Right cardiac atrium (tissue), 5 donors: ENCODE measurements around the gene CTCFL. TPM values are rescaled to one million over a fixed set of nuclear protein-coding genes. Genes with fewer than 3 reads are reported as not detected.

ENCODE experiments used
- ATAC-seq, 2 donors: fragments of 200-7000 bp; cut with Tn5 transposase; one replicate each; pipeline versions ENCODE4 v1.8.0 to v1.9.1; 2020; ENCODE audit warnings: moderate library complexity in 2 of 2, mild to moderate bottlenecking in 1 of 2
- DNase-seq, 3 donors: peaks; one replicate each; pipeline ENCODE4 v3.0.0-alpha.2; 2020
- H3K27ac ChIP-seq: one replicate; pipeline ENCODE4 v1.5.1; 2013; ENCODE audit warnings: mild to moderate bottlenecking, low read length, control low read depth, moderate library complexity
- H3K27me3 ChIP-seq: one replicate; pipeline ENCODE4 v1.6.1; 2013; ENCODE audit not compliant: control insufficient read depth, insufficient read depth
- H3K4me1 ChIP-seq: one replicate; pipeline ENCODE4 v1.6.1; 2013; ENCODE audit warnings: low read length; ENCODE audit not compliant: control insufficient read depth, insufficient read depth
- H3K4me3 ChIP-seq: one replicate; pipeline ENCODE4 v1.5.1; 2013; ENCODE audit warnings: low read length, control low read depth
- H3K9me3 ChIP-seq: one replicate; pipeline ENCODE4 v1.6.1; 2013; ENCODE audit warnings: low read length; ENCODE audit not compliant: control insufficient read depth
- WGBS: extraction: QIAGEN DNeasy Blood & Tissue Kit; methylation state at CpG from one replicate; pipeline ENCODE4 v1.1.7; 2013; 5-methylcytosine and 5-hydroxymethylcytosine counted together
- intact Hi-C, 4 donors: fragments of 100-400 bp; cut with DNase I; formaldehyde crosslinking; loops; one replicate each; pipeline versions ENCODE4 v1.11.0 to v1.14.0; 2022 to 2023
- polyA plus RNA-seq: library from polyadenylated mRNA; stranded (reverse); fragments of 200-250 nt; gene quantifications from one replicate; pipeline ENCODE4 v1.2.3, GENCODE V29; 2013
- total RNA-seq, 4 donors: library from RNA; stranded (reverse); fragmentation: NEBNext Ultra II Directional; extraction: Animal tissue kit (Norgen Biotek cat#: 25700); gene quantifications; one replicate each; pipeline ENCODE4 v1.2.1, GENCODE V29; 2021
- donor health status: healthy with polysubstance abuse.
- donor health status: DM: no; HTN: yes; CAD: no.
- donor health status: DM: no; HTN: no; CAD: no.
- donor health status: DM: no; HTN: yes; CAD: no; lungs with severe emphysema.
- donor health status: DM: yes; HTN: yes; CAD: no.

Gene CTCFL
- total and polyA plus RNA-seq, 5 donors: not detected

DNA sequence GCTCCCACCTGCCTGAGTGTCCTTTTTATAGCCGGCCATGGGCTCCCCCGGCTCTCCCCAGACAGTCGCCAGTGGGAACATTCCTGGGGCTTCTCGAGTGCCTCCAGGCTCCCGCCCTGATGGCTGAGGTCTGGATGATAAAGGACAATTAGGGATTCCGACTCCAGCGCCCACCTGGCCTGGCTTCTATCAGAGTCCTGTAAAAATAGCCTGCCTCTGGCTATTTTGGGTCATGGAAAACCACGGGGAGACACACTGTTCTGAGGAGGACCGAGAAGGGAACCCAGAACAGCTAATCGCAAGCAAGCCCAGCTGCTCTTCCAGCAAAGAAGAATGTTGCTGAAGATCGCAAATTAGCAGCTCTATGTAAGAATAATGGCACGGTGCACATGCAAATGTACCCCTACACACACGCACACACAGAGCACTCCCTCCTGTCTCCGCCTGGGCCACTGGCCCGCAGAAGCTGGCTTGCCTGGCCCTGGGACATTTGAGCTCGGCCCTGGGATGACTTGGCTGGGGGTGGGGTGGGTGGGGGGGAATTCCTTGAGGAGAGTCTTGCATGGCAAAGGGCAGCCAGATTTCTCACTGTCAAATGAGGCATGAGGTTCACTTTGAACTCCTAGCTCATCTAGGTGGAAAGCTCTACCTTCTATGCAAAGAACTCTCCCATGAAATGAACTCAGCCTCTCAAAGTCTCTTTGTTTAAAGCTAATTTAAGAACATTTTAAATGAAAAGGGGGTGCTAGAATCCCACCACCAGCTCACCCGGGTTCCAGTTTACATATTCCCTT is 55.3 kb downstream of the CTCFL start:
- Histone ChIP-seq H3K9me3 (no peaks in the 10 kb centered on the region), H3K4me3 (no peak overlapping the region), H3K27ac (peak overlapping the region; percentile 91), H3K27me3 (no peaks in the 10 kb centered on the region), H3K4me1 (peaks cover 2% of the 10 kb centered on the region)
- 24% methylated on average over 17 of the region's 17 CpGs for WGBS
- ATAC-seq (peak; percentile 69 to 76), DNase-seq (peak in 2 of 3 donors; percentile 70 to 76)
- intact Hi-C loops: no loop called here

DNA sequence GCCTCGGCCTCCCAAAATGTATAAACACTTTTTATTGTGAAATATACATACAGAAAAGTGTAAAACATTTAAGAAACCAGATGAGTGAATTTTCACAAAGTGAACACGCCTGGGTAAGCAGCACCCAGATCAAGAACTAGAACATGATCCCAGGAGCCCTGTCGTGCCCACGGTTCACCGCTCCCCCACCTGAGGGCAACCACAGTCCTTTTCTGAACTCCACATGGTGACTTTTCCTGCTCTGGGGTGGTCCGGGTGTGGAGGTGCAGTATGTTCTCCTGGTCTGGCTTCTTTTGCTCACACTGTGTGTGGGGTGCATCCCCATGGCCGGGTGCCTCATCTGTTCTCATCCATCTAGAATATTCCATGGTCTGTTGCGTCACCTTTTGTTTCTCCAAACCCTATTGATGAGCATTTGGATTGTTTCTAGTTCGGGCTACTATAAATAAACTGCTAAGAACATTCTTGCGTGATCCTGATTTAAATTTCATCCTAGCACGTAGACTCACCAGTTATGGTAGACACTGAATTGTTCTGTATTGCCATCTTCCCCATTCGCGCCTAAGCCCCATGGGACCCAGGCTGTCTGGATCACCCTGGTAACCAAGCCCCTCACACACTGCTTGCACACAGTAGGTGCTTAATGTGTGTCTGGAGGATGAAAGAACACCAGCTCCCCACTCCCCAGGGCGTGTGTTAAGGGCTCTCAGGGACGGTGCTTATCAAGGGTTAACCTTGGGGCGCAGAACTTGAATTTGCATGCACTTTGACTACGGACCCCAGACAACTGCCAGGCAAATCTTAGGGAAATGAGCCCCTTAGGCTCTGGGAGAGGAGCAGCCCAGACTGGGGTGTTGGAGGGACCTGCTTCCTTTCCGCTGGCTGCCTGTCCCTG is 56.2 kb downstream of the CTCFL start:
- ATAC-seq (no peak), DNase-seq (peak in 1 of 3 donors; percentile 23)
- 66% methylated on average over 18 of the region's 18 CpGs for WGBS
- Histone ChIP-seq H3K27me3 (no peaks in the 10 kb centered on the region), H3K4me1 (no peaks in the 10 kb centered on the region), H3K27ac (peak overlapping the region; percentile 91), H3K9me3 (no peaks in the 10 kb centered on the region), H3K4me3 (no peak overlapping the region)
- intact Hi-C loops: no loop called here

DNA sequence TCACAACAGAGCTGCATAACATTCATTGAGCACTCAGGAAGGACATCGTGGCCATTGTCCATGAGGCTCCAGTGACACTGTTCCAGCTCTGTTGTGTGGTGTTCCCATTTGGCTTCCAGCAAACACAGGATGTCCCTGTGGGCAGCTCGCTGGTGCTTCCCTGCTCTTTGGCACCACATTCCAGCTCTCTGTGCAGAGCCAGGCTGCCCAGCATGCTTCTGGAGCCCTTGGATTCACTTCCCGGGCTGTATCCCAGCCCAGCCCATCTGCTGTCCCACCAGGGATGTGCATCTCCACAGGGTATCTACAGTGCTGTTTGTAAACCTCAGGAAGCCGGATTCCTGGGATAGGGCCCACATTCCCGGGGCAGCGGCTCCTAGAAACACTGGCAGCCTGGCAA is 57.2 kb downstream of the CTCFL start:
- Histone ChIP-seq H3K4me1 (no peaks in the 10 kb centered on the region), H3K27me3 (no peaks in the 10 kb centered on the region), H3K4me3 (no peak overlapping the region), H3K27ac (peak overlapping the region; percentile 80), H3K9me3 (no peaks in the 10 kb centered on the region)
- 28% methylated on average over 6 of the region's 6 CpGs for WGBS
- intact Hi-C loops: no loop called here
- DNase-seq (peak in 1 of 3 donors; percentile 63), ATAC-seq (peak; percentile 9 to 63)

DNA sequence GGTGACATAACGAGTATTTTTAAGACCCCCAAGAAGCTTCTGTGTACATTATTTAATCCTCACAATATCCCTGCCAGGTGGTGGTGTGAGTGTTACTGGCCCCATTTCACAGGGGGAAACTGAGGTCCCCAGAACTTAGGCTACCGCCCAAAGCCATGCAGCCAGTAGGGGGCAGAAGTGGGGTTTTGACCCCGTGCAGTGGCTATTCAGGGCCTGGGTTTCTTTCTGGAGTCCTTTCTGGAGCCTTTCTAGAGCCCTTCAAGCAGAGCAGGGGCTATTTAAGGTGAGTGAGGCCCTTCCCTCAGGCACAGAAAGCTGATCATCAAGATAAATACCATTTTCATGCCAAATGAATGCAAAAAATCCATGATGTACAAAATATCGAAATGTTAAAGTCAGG is 59.0 kb downstream of the CTCFL start:
- H3K9me3 ChIP-seq: no peaks in the 10 kb centered on the region
- H3K27ac ChIP-seq: no peak overlapping the region
- ATAC-seq (no peak), DNase-seq (no peak)
- intact Hi-C loops: no loop called here
- no peaks in the 10 kb centered on the region for H3K27me3 ChIP-seq
- 78% methylated on average over 4 of the region's 4 CpGs for WGBS
- no peaks in the 10 kb centered on the region for H3K4me1 ChIP-seq
- H3K4me3 ChIP-seq: no peak overlapping the region

DNA sequence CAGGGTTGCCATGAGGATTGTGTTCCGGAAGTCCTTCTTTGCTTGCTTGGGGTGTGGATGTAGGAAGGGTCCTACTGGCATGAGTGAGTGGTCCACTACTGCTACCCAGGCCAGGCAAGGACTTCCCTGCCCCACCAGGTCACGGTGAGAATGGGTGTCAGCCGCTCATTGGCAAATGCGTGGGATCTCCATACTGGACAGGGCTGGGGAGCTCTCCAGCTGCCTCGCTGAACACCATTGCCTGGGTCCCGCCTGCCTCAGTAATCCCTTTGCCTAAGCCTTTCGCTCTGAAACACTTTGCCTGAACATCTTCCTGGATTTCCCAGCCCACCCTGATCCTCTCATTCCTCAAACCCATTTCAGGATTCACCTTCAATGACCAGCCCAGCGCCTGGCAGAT is 59.5 kb downstream of the CTCFL start:
- intact Hi-C loops: no loop called here

DNA sequence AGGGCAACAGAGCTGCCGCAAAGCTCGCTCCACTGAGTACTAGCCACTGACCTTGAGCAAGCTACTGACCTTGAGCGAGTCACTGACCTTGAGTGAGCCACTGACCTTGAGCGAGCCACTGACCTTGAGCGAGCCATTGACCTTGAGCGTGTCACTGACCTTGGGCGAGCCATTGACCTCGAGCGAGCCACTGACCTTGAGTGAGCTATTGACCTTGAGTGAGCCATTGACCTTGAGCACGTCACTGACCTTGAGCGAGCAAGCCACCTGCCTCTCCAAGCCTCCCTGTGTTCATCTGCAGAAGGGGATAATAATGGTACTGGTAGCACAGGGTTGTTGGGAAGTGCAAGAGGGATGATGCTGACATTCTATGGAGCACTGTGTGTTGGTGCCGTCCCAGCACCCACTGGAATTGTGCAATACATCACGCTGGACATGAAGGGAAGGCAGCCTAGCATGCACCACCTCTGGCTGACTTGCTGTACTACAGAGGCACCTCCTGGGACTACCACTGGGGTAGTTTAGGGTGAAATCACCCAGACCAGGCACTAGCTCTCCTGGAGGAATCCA is 60.2 kb downstream of the CTCFL start:
- Histone ChIP-seq H3K9me3 (no peaks in the 10 kb centered on the region), H3K4me1 (no peaks in the 10 kb centered on the region), H3K27me3 (no peaks in the 10 kb centered on the region), H3K27ac (no peak overlapping the region), H3K4me3 (no peak overlapping the region)
- ATAC-seq (no peak), DNase-seq (peak in 2 of 3 donors; percentile 56 to 62)
- 79% methylated on average over 13 of the region's 13 CpGs for WGBS
- intact Hi-C loops: no loop called here

More for the DNA sequence above, 59.5 kb downstream of the CTCFL start:
- no peak overlapping the region for H3K27ac ChIP-seq
- H3K9me3 ChIP-seq: no peaks in the 10 kb centered on the region
- ATAC-seq: no peak
- no peaks in the 10 kb centered on the region for H3K4me1 ChIP-seq
- no peak for DNase-seq
- H3K4me3 ChIP-seq: no peak overlapping the region
- WGBS: 94% methylated on average over 8 of the region's 8 CpGs
- H3K27me3 ChIP-seq: no peaks in the 10 kb centered on the region

DNA sequence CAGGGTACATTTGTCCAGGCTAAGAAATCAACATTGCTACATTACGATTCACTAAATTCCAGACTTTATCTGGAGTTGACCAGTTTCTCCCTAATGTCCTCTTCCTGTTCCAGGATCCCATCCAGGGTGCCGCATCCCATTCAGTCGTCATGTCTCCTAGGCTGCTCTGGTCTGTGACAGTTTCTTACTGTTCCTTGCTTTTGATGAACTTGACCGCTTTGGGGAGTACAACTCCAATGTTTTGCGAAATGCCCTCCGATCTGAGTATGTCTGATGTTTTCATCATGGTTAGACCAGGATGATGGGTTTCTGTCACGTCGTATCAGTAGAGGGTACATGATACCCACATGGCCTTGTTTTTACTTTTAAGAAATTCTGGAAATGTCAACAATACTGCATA is 62.2 kb downstream of the CTCFL start:
- DNase-seq (no peak), ATAC-seq (no peak)
- Histone ChIP-seq H3K27me3 (no peaks in the 10 kb centered on the region), H3K27ac (no peak overlapping the region), H3K4me1 (peaks cover 1% of the 10 kb centered on the region), H3K9me3 (no peaks in the 10 kb centered on the region), H3K4me3 (no peak overlapping the region)
- intact Hi-C loops: no loop called here
- 87% methylated on average over 8 of the region's 8 CpGs for WGBS

DNA sequence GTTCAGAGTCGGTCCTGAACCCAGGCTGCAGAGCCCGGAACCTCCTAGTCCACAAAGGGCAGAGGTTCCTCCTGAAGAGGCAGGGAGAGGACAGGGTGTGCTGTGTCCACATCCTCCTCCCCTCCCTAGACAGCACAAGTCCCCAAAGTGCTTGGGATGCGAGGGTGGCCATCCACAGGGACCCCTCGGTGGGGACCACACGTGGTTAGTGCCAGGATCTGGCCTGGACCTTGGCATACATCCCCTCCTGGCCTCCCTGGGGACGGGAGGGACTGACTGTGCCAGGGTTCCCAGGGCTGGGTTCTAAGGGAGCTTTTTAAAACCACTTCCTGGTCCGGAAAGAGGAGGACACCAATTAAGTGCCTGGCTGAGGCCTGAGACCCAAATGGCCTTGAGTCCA is 63.2 kb downstream of the CTCFL start:
- peak in 1 of 3 donors; percentile 40 for DNase-seq
- Histone ChIP-seq H3K9me3 (no peaks in the 10 kb centered on the region), H3K4me3 (no peak overlapping the region), H3K27ac (peak overlapping the region; percentile 74), H3K4me1 (peaks cover 4% of the 10 kb centered on the region), H3K27me3 (no peaks in the 10 kb centered on the region)
- intact Hi-C loops: no loop called here
- no peak for ATAC-seq
- 71% methylated on average over 7 of the region's 7 CpGs for WGBS

DNA sequence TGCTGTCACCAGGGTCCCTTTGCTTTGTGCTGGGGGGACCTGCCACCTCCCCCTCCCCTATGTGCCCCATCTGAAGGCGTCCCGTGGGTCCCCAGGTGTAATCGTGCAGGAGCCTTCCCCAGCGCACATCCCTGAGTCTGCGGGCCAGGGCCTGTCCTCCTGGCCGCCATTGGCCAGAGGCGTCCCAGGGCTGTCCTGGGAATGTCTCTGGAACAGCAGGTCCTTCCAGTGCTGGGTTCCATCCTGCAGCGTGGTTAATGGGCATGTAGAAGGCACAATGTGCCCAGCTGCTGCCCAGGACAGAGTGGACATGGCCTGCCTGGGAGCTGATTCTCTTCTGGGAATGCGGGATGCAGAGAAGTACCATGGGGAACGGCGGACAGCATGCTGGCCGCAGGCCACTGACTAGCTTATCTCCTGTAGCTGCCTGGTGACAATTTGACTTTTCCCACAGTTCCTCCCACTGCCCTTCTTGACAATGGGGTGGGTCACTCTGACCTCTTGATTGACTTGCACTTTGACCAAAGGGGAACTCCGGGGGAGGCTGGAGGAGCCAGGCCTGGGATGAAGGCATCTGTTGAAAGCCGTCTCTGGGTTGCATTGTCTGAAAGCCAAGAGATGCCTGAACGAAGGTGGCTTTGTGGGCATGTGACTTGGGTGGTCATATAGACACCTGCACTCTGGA is 64.0 kb downstream of the CTCFL start:
- WGBS: 65% methylated on average over 15 of the region's 15 CpGs
- intact Hi-C loops: no loop called here
- Histone ChIP-seq H3K4me3 (no peak overlapping the region), H3K4me1 (peaks cover 4% of the 10 kb centered on the region), H3K9me3 (no peaks in the 10 kb centered on the region), H3K27me3 (no peaks in the 10 kb centered on the region), H3K27ac (peak overlapping the region; percentile 45)
- ATAC-seq (peak; percentile 47 to 63), DNase-seq (peak in 1 of 3 donors; percentile 67)

DNA sequence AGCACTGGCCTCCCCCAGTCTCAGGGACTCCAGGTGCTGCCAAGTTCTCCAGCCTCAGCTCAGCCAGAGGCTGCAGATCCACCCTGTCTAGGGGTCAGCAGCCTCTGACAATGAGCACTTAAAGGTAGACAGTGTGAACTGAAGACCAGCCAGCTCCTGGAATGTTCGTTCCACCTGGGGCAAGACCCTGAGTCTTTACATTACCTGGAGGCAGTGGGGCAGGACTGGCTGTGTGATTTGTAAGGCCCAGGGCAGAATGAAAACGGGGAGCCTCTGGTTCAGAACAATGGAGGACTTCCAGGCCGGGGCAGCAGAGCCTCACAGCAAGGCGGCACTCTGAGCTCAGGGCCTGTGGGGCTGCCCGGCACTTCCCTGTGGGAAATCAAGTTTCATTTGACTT is 65.0 kb downstream of the CTCFL start:
- DNase-seq: no peak
- intact Hi-C loops: no loop called here
- 77% methylated on average over 5 of the region's 5 CpGs for WGBS
- Histone ChIP-seq H3K9me3 (no peaks in the 10 kb centered on the region), H3K4me3 (no peak overlapping the region), H3K27ac (no peak overlapping the region), H3K27me3 (no peaks in the 10 kb centered on the region), H3K4me1 (peaks cover 4% of the 10 kb centered on the region)
- ATAC-seq: no peak
